A204.1 (cell line): ENCODE results near the gene MAVS.

ENCODE experiments used
- FAIRE-seq: peaks from 2 replicates; lab custom pipeline; 2012; peaks lifted over from hg19 to GRCh38; lab: Jason Lieb, UNC

The MAVS gene

DNA sequence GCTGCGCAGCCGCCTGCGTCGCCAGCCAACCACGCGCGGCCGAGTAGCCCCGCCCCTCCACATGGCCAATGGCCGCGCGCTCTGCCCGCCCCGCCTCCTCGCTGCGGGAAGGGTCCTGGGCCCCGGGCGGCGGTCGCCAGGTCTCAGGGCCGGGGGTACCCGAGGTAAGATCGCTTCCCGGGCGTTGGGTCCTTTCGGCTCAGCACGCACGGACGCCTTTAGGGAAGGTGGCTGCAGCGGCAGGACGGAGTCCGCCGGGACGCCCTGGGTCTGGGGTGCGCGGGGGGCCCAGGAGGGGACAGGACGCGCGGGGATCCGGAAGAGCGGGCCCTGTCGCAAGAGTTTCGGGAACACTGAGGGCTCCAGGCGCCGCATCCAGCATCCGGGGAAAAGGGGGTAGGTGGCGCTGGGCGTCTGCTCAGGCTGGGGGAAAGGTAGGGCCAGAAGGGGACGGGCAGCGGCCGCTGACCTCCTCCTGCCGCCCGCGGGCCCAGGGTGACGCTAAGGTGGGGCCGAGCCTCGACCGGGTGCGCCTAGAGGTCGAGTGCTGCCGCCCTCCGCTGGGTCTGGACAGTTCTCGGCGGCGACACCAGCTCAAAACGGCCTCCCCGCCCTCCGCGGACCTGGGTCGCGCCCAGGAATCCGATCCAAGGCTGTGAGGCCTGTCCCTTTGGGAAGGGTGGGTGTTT, at the start of gene MAVS:
TSS of gene MAVS (plus strand) at position 95 of the 689 bp plus-strand sequence. CDS start 7,791 bp downstream, outside the sequence.
- FAIRE-seq = no peak

- no peak for FAIRE-seq
Observed at GRCh38 chr20:3797226-3797545, 49.4 kb upstream of the MAVS start.

GRCh38 chr20:3797592-3798372, 48.9 kb upstream of the MAVS start:
- FAIRE-seq = no peak

- no peak for FAIRE-seq
Observed at GRCh38 chr20:3798373-3798768, 48.3 kb upstream of the MAVS start.

GRCh38 chr20:3798908-3799248, 47.8 kb upstream of the MAVS start:
- no peak for FAIRE-seq

- no peak for FAIRE-seq
Observed at GRCh38 chr20:3800256-3800877, 46.3 kb upstream of the MAVS start.

GRCh38 chr20:3800878-3801260, 45.8 kb upstream of the MAVS start:
- FAIRE-seq = no peak

- no peak for FAIRE-seq
Observed at GRCh38 chr20:3801299-3801698, 45.3 kb upstream of the MAVS start.

- FAIRE-seq = no peak
Observed at GRCh38 chr20:3801846-3802245, 44.8 kb upstream of the MAVS start.

DNA sequence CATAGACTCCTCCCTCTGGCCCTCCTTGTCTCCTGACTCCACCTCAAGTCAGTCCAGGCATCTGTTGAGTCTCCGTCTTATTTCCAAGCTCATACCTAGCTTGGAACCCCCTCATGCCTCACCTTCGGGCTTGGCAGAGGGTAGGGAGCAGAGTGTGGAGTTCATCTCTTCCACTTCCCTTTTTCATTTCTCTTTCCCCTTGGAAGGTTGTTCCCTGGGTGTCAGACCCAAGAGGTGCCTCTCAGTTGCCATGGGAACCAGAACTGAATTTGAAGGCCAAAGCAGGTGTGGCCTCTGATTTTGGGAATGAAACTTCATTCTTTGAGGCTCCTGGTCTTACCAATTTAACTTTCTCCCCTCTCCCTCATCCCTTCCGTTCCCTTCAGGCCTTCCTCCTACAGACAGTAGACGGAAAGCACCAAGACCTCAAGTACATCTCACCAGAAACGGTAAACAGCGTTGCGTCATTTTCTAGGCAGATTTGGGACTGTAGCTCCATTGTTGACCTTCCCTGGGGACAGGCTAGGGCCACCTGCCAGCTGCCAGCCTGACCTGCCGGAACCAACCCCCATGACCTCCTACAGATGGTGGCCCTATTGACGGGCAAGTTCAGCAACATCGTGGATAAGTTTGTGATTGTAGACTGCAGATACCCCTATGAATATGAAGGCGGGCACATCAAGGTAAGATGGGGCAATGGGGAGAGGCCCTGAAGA, 44.0 kb upstream of the MAVS start:
- FAIRE-seq = no peak

DNA sequence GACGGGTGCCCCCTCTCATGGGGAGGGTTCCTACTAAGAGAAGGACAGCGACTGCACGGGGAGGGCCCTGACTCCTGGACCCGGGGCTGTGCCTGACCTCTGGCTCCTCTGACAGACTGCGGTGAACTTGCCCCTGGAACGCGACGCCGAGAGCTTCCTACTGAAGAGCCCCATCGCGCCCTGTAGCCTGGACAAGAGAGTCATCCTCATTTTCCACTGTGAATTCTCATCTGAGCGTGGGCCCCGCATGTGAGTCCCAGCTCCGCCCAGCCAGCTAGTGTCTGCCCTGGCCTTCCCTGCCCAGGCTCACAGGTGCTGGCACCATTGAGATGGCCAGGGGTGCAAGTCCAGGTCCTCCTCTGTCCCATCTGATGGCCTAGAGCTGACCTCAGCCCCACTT, 43.3 kb upstream of the MAVS start:
- no peak for FAIRE-seq

GRCh38 chr20:3803854-3804253, 42.8 kb upstream of the MAVS start:
- FAIRE-seq = no peak

DNA sequence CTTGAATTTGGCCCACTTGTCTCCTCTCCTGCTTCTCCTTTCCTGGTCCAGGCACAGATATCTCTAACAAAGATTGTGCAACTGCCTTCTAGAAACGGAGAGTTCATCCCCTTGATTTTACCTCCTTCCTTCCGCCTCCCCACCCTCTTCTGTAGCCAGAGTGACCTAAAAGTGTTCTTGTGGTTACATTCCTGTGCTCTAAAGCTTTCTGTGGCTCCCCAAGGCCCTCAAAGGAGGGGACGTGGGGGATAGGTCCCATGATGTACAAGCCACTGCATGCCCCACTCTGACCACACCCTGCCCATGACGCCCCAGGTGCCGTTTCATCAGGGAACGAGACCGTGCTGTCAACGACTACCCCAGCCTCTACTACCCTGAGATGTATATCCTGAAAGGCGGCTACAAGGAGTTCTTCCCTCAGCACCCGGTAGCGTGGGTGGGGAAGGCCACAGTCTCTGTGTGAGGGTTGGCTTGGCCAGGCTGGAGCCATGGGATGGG, 42.3 kb upstream of the MAVS start:
- no peak for FAIRE-seq

DNA sequence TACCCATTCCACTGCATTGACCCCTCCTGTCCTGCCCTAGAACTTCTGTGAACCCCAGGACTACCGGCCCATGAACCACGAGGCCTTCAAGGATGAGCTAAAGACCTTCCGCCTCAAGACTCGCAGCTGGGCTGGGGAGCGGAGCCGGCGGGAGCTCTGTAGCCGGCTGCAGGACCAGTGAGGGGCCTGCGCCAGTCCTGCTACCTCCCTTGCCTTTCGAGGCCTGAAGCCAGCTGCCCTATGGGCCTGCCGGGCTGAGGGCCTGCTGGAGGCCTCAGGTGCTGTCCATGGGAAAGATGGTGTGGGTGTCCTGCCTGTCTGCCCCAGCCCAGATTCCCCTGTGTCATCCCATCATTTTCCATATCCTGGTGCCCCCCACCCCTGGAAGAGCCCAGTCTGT, 41.9 kb upstream of the MAVS start:
- FAIRE-seq = no peak

GRCh38 chr20:3808544-3808943, 38.1 kb upstream of the MAVS start:
- FAIRE-seq = no peak

- peak; percentile 40 for FAIRE-seq
Observed at GRCh38 chr20:3811467-3812258, 35.0 kb upstream of the MAVS start.

- no peak for FAIRE-seq
Observed at GRCh38 chr20:3812259-3812681, 34.4 kb upstream of the MAVS start.

GRCh38 chr20:3812975-3813847, 33.4 kb upstream of the MAVS start:
- no peak for FAIRE-seq

- FAIRE-seq = no peak
Observed at GRCh38 chr20:3813848-3814581, 32.6 kb upstream of the MAVS start.

- no peak for FAIRE-seq
Observed at GRCh38 chr20:3814928-3815495, 31.6 kb upstream of the MAVS start.
